Measurements from ENCODE around the gene ALG9. TPM values are rescaled to one million over a fixed set of nuclear protein-coding genes. Genes with fewer than 3 reads are reported as not detected.

ALG9 gene
- total RNA-seq, 4 donors from 2014 or later = 26.2 to 74.3 (median 31.4) TPM

DNA sequence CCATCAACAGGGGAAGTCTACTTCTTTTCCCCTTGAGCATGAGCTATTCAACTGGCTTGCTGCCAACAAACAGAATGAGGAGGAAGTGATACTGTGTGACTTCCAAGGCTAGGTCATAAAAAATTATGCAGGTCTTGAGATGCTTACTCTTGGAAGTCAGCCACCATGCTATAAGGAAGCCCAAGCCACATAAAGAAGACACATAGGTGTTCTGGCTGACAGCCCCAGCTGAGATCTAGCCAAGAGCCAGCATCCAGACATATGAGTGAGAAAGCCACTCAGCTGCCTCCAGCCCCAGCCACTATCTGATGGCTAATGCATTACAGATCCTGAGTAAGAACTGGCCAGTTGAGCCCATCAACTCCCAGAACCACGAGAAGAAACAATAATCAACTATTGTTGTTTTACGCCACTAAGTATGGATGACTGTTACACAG lies 74.2 kb downstream of the ALG9 start:
- Histone ChIP-seq H3K4me3 (no peak overlapping the region), H3K9me3 (no peaks in the 10 kb centered on the region), H3K27ac (no peak overlapping the region), H3K27me3 (no peaks in the 10 kb centered on the region), H3K36me3 (peaks cover 5% of the 10 kb centered on the region), H3K4me1 (peaks cover 25% of the 10 kb centered on the region)
- no peak for DNase-seq (ENCODE audit: low spot score in 2 of 2)
- WGBS = 79% methylated on average over 2 of the region's 2 CpGs
- TF ChIP-seq POLR2A (IDR thresholded peaks at IDR 0.05) (no peak), POLR2AphosphoS5 (IDR thresholded peaks at IDR 0.05) (no peak)

DNA sequence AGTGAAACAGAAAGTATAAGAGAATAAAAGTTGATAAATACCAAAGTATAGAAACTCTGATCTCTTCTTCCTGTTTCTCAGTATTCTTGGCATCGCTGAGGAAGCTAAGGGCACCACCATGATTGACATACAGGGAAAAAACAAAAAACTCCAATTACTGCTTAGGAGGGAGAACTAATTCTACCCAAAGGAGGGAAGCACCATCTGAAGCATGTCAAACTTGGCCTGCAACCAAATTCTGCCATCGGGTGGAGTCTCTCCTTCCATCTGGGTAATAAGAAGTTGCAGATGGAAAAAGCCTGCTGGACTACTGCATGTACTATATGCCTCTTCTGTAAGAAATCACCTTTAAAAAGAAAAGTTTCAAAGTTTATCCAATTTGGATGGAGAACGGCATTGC lies 74.7 kb downstream of the ALG9 start:
- TF ChIP-seq EP300 (IDR thresholded peaks at IDR 0.05) = no peak
- no peak for TF ChIP-seq POLR2AphosphoS5 (IDR thresholded peaks at IDR 0.05)
- TF ChIP-seq, protein P1, sequence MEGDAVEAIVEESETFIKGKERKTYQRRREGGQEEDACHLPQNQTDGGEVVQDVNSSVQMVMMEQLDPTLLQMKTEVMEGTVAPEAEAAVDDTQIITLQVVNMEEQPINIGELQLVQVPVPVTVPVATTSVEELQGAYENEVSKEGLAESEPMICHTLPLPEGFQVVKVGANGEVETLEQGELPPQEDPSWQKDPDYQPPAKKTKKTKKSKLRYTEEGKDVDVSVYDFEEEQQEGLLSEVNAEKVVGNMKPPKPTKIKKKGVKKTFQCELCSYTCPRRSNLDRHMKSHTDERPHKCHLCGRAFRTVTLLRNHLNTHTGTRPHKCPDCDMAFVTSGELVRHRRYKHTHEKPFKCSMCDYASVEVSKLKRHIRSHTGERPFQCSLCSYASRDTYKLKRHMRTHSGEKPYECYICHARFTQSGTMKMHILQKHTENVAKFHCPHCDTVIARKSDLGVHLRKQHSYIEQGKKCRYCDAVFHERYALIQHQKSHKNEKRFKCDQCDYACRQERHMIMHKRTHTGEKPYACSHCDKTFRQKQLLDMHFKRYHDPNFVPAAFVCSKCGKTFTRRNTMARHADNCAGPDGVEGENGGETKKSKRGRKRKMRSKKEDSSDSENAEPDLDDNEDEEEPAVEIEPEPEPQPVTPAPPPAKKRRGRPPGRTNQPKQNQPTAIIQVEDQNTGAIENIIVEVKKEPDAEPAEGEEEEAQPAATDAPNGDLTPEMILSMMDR (IDR thresholded peaks at IDR 0.05) = no peak
- no peak for TF ChIP-seq POLR2A (IDR thresholded peaks at IDR 0.05)
- H3K9me3 ChIP-seq = no peaks in the 10 kb centered on the region
- peaks cover 25% of the 10 kb centered on the region for H3K4me1 ChIP-seq
- WGBS = 38% methylated on average over 3 of the region's 3 CpGs
- no peak overlapping the region for H3K4me3 ChIP-seq
- peak overlapping the region; percentile 45 for H3K27ac ChIP-seq
- DNase-seq (ENCODE audit: low spot score in 2 of 2) = no peak
- H3K36me3 ChIP-seq = peaks cover 5% of the 10 kb centered on the region
- no peaks in the 10 kb centered on the region for H3K27me3 ChIP-seq

DNA sequence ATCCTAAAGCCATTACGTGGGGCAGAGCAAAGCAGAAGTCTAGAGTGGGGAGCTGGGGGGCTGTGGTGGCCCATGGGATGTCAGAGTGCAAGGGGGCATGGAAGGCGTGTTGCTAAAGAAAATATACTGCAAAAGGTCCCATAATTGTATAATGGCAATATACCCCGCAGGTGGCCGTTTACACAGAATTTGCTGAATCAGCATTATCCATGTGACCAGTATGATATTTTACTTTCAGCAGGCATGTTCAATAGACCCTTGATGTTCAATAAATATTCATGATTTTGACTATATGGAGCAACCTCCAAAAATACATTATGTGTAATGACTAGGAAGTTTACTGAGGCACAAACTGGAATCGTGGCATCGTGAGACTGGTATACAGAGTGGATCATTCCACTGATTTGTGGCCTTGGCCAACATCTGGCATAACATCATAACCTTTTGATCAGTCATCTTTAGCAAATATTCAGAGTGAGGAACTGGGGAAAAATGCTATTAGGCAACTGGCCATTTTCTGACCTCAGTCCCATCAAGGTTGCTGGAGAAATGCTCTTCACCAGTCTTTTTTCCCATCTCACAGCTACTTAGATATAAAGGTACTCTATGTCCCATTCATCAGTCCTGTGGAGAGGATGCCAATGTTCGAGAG lies 75.9 kb downstream of the ALG9 start:
- Histone ChIP-seq H3K27me3 (no peaks in the 10 kb centered on the region), H3K4me1 (peaks cover 19% of the 10 kb centered on the region), H3K36me3 (peaks cover 5% of the 10 kb centered on the region), H3K9me3 (no peaks in the 10 kb centered on the region), H3K4me3 (no peak overlapping the region), H3K27ac (no peak overlapping the region)
- WGBS = 91% methylated on average over 7 of the region's 7 CpGs
- TF ChIP-seq POLR2A (IDR thresholded peaks at IDR 0.05) (no peak), POLR2AphosphoS5 (IDR thresholded peaks at IDR 0.05) (no peak)
- TF ChIP-seq, protein P1 (IDR thresholded peaks at IDR 0.05) = no peak
- DNase-seq (ENCODE audit: low spot score in 2 of 2) = no peak

DNA sequence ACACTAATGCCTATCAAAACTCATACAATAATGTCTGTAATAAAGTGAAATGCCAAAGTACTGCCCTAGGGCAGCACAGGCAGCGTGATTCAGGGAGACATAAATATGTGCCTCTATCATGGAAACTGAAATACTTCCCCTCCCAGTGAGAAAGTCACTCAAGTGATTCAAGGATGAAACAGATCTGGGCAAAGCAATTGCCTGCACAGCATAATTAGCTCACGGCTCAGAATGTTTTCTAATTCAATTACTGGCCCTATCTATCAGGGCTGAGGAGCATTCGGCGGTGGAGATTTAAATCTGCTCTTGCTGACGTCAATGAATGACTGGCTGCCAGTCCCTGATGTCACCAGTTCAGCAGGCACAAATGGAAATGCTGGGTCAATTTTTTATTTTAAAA lies 77.5 kb downstream of the ALG9 start:
- Histone ChIP-seq H3K27ac (peak overlapping the region; percentile 59), H3K9me3 (no peaks in the 10 kb centered on the region)

DNA sequence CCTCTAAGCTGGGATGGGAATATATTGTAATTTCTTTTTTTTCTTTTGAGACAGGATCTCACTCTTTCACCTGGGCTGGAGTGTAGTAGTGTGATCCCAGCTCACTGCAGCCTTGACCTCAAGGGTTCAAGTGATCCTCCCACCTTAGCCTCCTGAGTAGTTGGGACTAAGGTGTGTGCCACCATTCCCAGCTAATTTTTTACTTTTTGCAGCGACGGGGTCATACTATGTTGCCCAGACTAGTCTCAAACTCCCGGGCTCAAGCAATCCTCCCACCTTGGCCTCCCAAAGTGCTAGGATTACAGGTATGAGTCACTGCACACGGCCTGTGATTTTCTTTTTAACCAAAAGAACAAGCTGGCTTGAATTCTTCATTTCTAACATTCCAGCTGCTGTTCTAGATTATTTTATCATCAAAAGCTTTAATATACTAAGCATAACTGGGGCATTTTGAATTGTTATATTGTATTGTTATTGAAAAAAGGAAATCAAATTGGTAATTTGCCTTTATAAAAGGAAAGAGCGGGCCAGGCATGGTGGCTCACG lies 78.4 kb downstream of the ALG9 start:
- no peaks in the 10 kb centered on the region for H3K27me3 ChIP-seq
- peak overlapping the region; percentile 45 for H3K27ac ChIP-seq
- peaks cover under 1% of the 10 kb centered on the region for H3K36me3 ChIP-seq
- 84% methylated on average over 6 of the region's 6 CpGs for WGBS
- TF ChIP-seq POLR2AphosphoS5 (IDR thresholded peaks at IDR 0.05) = no peak
- no peak for TF ChIP-seq POLR2A (IDR thresholded peaks at IDR 0.05)
- TF ChIP-seq EP300 (IDR thresholded peaks at IDR 0.05) = no peak
- TF ChIP-seq, protein P1 (IDR thresholded peaks at IDR 0.05) = no peak
- H3K4me3 ChIP-seq = no peak overlapping the region
- no peaks in the 10 kb centered on the region for H3K9me3 ChIP-seq
- peaks cover 11% of the 10 kb centered on the region for H3K4me1 ChIP-seq
- no peak for DNase-seq (ENCODE audit: low spot score in 2 of 2)

More for the DNA sequence above, 77.5 kb downstream of the ALG9 start:
- TF ChIP-seq, protein P1 (IDR thresholded peaks at IDR 0.05) = no peak
- TF ChIP-seq EP300 (IDR thresholded peaks at IDR 0.05) = no peak
- no peaks in the 10 kb centered on the region for H3K27me3 ChIP-seq
- H3K4me1 ChIP-seq = peaks cover 11% of the 10 kb centered on the region
- H3K4me3 ChIP-seq = no peak overlapping the region
- peaks cover 5% of the 10 kb centered on the region for H3K36me3 ChIP-seq
- WGBS = 34% methylated on average over 5 of the region's 5 CpGs
- no peak for DNase-seq (ENCODE audit: low spot score in 2 of 2)
